ENCODE data around the gene C6orf47. TPM values are rescaled to one million over a fixed set of nuclear protein-coding genes. Genes with fewer than 3 reads are reported as not detected.

The C6orf47 gene
- total RNA-seq, 1 experiment from 2014 or later: 22.4 TPM

GRCh38 chr6:31681135-31681671 is 20.6 kb upstream of the C6orf47 start:
- peaks cover 4% of the 10 kb centered on the region; the same call in 1 of the 2 replicates for H3K4me1 ChIP-seq (ENCODE audit: control insufficient read depth, insufficient read depth, low read length)
- ChIA-PET POLR2A (interaction anchor here (0.7 kb wide), 2 partner anchors 61 to 115 kb away, joined by 4 to 11 read pairs; no protein-coding TSS in a partner anchor), CTCF (interaction anchor here (0.6 kb wide), 1 partner anchor 13 kb away, joined by 3 read pairs; no protein-coding TSS in a partner anchor)
- ATAC-seq (no peak), DNase-seq (ENCODE audit: low read depth, low spot score) (no peak)
- H3K27ac ChIP-seq (ENCODE audit: low read length): no peak overlapping the region
- no peak overlapping the region for H3K4me3 ChIP-seq (ENCODE audit: low read depth in 2 of 2, low read length in 2 of 2)
- intact Hi-C loops (cut with micrococcal nuclease; ENCODE audit: unreplicated experiment) (loop anchor here (5.0 kb wide), 2 partner anchors 91 to 151 kb away; no protein-coding TSS in a partner anchor), in situ Hi-C loops (cut with HindIII; ENCODE audit: low pct_unique_long_range_greater_than_20kb, low sequenced_read_pairs) (no loop called here)
- H3K9me3 ChIP-seq (ENCODE audit: control insufficient read depth, insufficient read depth, low read depth, low read length): no peaks in the 10 kb centered on the region
- no peaks in the 10 kb centered on the region for H3K36me3 ChIP-seq (ENCODE audit: control insufficient read depth, insufficient read depth, low read length)
- TF ChIP-seq TCF7L2 (IDR thresholded peaks at IDR 0.05; ENCODE audit: low read depth, low read length): no peak
- TF ChIP-seq, protein P1, sequence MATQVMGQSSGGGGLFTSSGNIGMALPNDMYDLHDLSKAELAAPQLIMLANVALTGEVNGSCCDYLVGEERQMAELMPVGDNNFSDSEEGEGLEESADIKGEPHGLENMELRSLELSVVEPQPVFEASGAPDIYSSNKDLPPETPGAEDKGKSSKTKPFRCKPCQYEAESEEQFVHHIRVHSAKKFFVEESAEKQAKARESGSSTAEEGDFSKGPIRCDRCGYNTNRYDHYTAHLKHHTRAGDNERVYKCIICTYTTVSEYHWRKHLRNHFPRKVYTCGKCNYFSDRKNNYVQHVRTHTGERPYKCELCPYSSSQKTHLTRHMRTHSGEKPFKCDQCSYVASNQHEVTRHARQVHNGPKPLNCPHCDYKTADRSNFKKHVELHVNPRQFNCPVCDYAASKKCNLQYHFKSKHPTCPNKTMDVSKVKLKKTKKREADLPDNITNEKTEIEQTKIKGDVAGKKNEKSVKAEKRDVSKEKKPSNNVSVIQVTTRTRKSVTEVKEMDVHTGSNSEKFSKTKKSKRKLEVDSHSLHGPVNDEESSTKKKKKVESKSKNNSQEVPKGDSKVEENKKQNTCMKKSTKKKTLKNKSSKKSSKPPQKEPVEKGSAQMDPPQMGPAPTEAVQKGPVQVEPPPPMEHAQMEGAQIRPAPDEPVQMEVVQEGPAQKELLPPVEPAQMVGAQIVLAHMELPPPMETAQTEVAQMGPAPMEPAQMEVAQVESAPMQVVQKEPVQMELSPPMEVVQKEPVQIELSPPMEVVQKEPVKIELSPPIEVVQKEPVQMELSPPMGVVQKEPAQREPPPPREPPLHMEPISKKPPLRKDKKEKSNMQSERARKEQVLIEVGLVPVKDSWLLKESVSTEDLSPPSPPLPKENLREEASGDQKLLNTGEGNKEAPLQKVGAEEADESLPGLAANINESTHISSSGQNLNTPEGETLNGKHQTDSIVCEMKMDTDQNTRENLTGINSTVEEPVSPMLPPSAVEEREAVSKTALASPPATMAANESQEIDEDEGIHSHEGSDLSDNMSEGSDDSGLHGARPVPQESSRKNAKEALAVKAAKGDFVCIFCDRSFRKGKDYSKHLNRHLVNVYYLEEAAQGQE (IDR thresholded peaks at IDR 0.05; ENCODE audit: insufficient read depth in 1 of 2, low read depth in 2 of 2, low read length in 1 of 2): no peak
- TF ChIP-seq POLR2AphosphoS5 (IDR thresholded peaks at IDR 0.05; ENCODE audit: low read depth, low read length): no peak
- TF ChIP-seq SIN3A (IDR thresholded peaks at IDR 0.05; ENCODE audit: borderline replicate concordance, insufficient read depth, low read depth, low read length): no peak
- TF ChIP-seq, protein P2, sequence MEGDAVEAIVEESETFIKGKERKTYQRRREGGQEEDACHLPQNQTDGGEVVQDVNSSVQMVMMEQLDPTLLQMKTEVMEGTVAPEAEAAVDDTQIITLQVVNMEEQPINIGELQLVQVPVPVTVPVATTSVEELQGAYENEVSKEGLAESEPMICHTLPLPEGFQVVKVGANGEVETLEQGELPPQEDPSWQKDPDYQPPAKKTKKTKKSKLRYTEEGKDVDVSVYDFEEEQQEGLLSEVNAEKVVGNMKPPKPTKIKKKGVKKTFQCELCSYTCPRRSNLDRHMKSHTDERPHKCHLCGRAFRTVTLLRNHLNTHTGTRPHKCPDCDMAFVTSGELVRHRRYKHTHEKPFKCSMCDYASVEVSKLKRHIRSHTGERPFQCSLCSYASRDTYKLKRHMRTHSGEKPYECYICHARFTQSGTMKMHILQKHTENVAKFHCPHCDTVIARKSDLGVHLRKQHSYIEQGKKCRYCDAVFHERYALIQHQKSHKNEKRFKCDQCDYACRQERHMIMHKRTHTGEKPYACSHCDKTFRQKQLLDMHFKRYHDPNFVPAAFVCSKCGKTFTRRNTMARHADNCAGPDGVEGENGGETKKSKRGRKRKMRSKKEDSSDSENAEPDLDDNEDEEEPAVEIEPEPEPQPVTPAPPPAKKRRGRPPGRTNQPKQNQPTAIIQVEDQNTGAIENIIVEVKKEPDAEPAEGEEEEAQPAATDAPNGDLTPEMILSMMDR (IDR thresholded peaks at IDR 0.05): no peak
- BruUV-seq (replicated peaks): no TSS peak
- no peaks in the 10 kb centered on the region for H3K27me3 ChIP-seq (ENCODE audit: control insufficient read depth, insufficient read depth, low read length)

- TF ChIP-seq POLR2AphosphoS5 (IDR thresholded peaks at IDR 0.05; ENCODE audit: low read depth, low read length): no peak
- TF ChIP-seq, protein P2 (IDR thresholded peaks at IDR 0.05): peak; percentile 86
- no peak within 1 kb of the TSS; the same call in 1 of the 2 replicates for H3K27ac ChIP-seq (ENCODE audit: low read length)
- CTCF ChIA-PET: interaction anchor here (0.5 to 0.6 kb wide), 2 partner anchors 13 to 257 kb away, joined by 3 to 6 read pairs; no protein-coding TSS in a partner anchor
- POLR2A ChIA-PET: interaction anchor here (0.7 kb wide), 1 partner anchor 61 kb away, joined by 11 read pairs; no protein-coding TSS in a partner anchor
- intact Hi-C loops (cut with micrococcal nuclease; ENCODE audit: unreplicated experiment): loop anchor here (5.0 kb wide), 2 partner anchors 92 to 152 kb away; no protein-coding TSS in a partner anchor
- no peaks in the 10 kb centered on the region for H3K27me3 ChIP-seq (ENCODE audit: control insufficient read depth, insufficient read depth, low read length)
- no peaks in the 10 kb centered on the region for H3K9me3 ChIP-seq (ENCODE audit: control insufficient read depth, insufficient read depth, low read depth, low read length)
- H3K4me3 ChIP-seq (ENCODE audit: low read depth in 2 of 2, low read length in 2 of 2): no peak within 1 kb of the TSS; a peak in 1 of 4 replicates
- DNase-seq (ENCODE audit: low read depth, low spot score) (peak; percentile 30), ATAC-seq (peak; percentile 92)
- in situ Hi-C loops (cut with HindIII; ENCODE audit: low pct_unique_long_range_greater_than_20kb, low sequenced_read_pairs): no loop called here
- no peaks in the 10 kb centered on the region for H3K36me3 ChIP-seq (ENCODE audit: control insufficient read depth, insufficient read depth, low read length)
- peaks cover 4% of the 10 kb centered on the region; the same call in 1 of the 2 replicates for H3K4me1 ChIP-seq (ENCODE audit: control insufficient read depth, insufficient read depth, low read length)
- BruUV-seq (replicated peaks): no TSS peak
Observed at GRCh38 chr6:31680226-31681134, 19.9 kb upstream of the C6orf47 start, which contains the start of gene LY6G5C. Gene LY6G5C (minus strand): TSS chr6:31681067. CDS start chr6:31680373, 694 bp downstream.

All from Panc1 (cell line).